ENCODE measurements around the gene FMO1. TPM values are rescaled to one million over a fixed set of nuclear protein-coding genes. Genes with fewer than 3 reads are reported as not detected.

The FMO1 gene
- total RNA-seq, 1 donor from 2014 or later: not detected

- no peaks in the 10 kb centered on the region for H3K79me2 ChIP-seq (ENCODE audit: low read depth)
- H3K27me3 ChIP-seq: no peaks in the 10 kb centered on the region
- peaks cover 6% of the 10 kb centered on the region for H3K27me3 Mint-ChIP-seq (ENCODE audit: insufficient read depth, low read depth)
- no peaks in the 10 kb centered on the region for H3K9me3 Mint-ChIP-seq
- no peaks in the 10 kb centered on the region for H3K36me3 Mint-ChIP-seq
- H3K4me2 ChIP-seq: peak overlapping the region; percentile 60
- TF ChIP-seq EZH2 (IDR thresholded peaks at IDR 0.05) (no peak), EZH2phosphoT487 (IDR thresholded peaks at IDR 0.05) (no peak)
- TF ChIP-seq, protein P1, sequence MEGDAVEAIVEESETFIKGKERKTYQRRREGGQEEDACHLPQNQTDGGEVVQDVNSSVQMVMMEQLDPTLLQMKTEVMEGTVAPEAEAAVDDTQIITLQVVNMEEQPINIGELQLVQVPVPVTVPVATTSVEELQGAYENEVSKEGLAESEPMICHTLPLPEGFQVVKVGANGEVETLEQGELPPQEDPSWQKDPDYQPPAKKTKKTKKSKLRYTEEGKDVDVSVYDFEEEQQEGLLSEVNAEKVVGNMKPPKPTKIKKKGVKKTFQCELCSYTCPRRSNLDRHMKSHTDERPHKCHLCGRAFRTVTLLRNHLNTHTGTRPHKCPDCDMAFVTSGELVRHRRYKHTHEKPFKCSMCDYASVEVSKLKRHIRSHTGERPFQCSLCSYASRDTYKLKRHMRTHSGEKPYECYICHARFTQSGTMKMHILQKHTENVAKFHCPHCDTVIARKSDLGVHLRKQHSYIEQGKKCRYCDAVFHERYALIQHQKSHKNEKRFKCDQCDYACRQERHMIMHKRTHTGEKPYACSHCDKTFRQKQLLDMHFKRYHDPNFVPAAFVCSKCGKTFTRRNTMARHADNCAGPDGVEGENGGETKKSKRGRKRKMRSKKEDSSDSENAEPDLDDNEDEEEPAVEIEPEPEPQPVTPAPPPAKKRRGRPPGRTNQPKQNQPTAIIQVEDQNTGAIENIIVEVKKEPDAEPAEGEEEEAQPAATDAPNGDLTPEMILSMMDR (IDR thresholded peaks at IDR 0.05): no peak
- no peaks in the 10 kb centered on the region for H3K9me3 ChIP-seq (ENCODE audit: low read depth)
- H3K4me3 ChIP-seq: peak overlapping the region; percentile 4
- H3K4me1 Mint-ChIP-seq: peaks cover 6% of the 10 kb centered on the region
- H4K20me1 ChIP-seq (ENCODE audit: low read depth): no peaks in the 10 kb centered on the region
- no peak overlapping the region for H3K4me3 Mint-ChIP-seq
- no peak overlapping the region for H3K9ac ChIP-seq
- H3K27ac ChIP-seq: no peak overlapping the region
- H3F3A ChIP-seq (ENCODE audit: low read depth): peaks cover 18% of the 10 kb centered on the region
- no peaks in the 10 kb centered on the region for H3K36me3 ChIP-seq
- no peak for DNase-seq (ENCODE audit: low spot score)
- peak overlapping the region; percentile 81 for H2AFZ ChIP-seq (replicated peaks)
- H3K27ac Mint-ChIP-seq: no peak overlapping the region
- peaks cover 24% of the 10 kb centered on the region for H3K4me1 ChIP-seq
These were observed 10.6 kb downstream of the FMO1 start for GRCh38 chr1:171258943-171259342.

- Histone ChIP-seq H3K4me1 (peaks cover 24% of the 10 kb centered on the region), H3K79me2 (ENCODE audit: low read depth) (no peaks in the 10 kb centered on the region), H3K27me3 (no peaks in the 10 kb centered on the region), H3K36me3 (no peaks in the 10 kb centered on the region), H2AFZ (replicated peaks) (no peak overlapping the region), H3K4me3 (no peak overlapping the region), H3K9ac (no peak overlapping the region), H4K20me1 (ENCODE audit: low read depth) (no peaks in the 10 kb centered on the region), H3K4me2 (no peak overlapping the region), H3K27ac (no peak overlapping the region), H3F3A (ENCODE audit: low read depth) (peaks cover 18% of the 10 kb centered on the region), H3K9me3 (ENCODE audit: low read depth) (no peaks in the 10 kb centered on the region)
- Mint-ChIP-seq H3K4me3 (no peak overlapping the region), H3K36me3 (no peaks in the 10 kb centered on the region), H3K27ac (peak overlapping the region; percentile 28), H3K4me1 (peaks cover 5% of the 10 kb centered on the region), H3K27me3 (ENCODE audit: insufficient read depth, low read depth) (peaks cover 4% of the 10 kb centered on the region), H3K9me3 (no peaks in the 10 kb centered on the region)
- TF ChIP-seq, protein P1 (IDR thresholded peaks at IDR 0.05): no peak
- TF ChIP-seq EZH2 (IDR thresholded peaks at IDR 0.05): no peak
- TF ChIP-seq EZH2phosphoT487 (IDR thresholded peaks at IDR 0.05): no peak
- DNase-seq (ENCODE audit: low spot score): no peak
These were observed 13.0 kb downstream of the FMO1 start for GRCh38 chr1:171261336-171261735.

GRCh38 chr1:171263901-171264300, 15.6 kb downstream of the FMO1 start:
- H3K27me3 Mint-ChIP-seq (ENCODE audit: insufficient read depth, low read depth): peaks cover 4% of the 10 kb centered on the region
- no peaks in the 10 kb centered on the region for H4K20me1 ChIP-seq (ENCODE audit: low read depth)
- H3F3A ChIP-seq (ENCODE audit: low read depth): peaks cover 10% of the 10 kb centered on the region
- no peaks in the 10 kb centered on the region for H3K27me3 ChIP-seq
- H3K4me3 ChIP-seq: no peak overlapping the region
- H3K9ac ChIP-seq: no peak overlapping the region
- no peaks in the 10 kb centered on the region for H3K9me3 ChIP-seq (ENCODE audit: low read depth)
- H3K4me2 ChIP-seq: no peak overlapping the region
- no peak overlapping the region for H3K4me3 Mint-ChIP-seq
- H3K4me1 ChIP-seq: peaks cover 10% of the 10 kb centered on the region
- no peaks in the 10 kb centered on the region for H3K36me3 ChIP-seq
- H3K27ac Mint-ChIP-seq: peak overlapping the region; percentile 80
- no peaks in the 10 kb centered on the region for H3K9me3 Mint-ChIP-seq
- DNase-seq (ENCODE audit: low spot score): no peak
- TF ChIP-seq, protein P1 (IDR thresholded peaks at IDR 0.05): no peak
- TF ChIP-seq EZH2 (IDR thresholded peaks at IDR 0.05) (no peak), EZH2phosphoT487 (IDR thresholded peaks at IDR 0.05) (no peak)
- no peak overlapping the region for H3K27ac ChIP-seq
- no peaks in the 10 kb centered on the region for H3K36me3 Mint-ChIP-seq
- peaks cover 2% of the 10 kb centered on the region for H3K4me1 Mint-ChIP-seq
- H3K79me2 ChIP-seq (ENCODE audit: low read depth): no peaks in the 10 kb centered on the region
- H2AFZ ChIP-seq (replicated peaks): no peak overlapping the region
